Kidney (tissue), 14 donors: ENCODE data around the gene MRPL54. TPM values are rescaled to one million over a fixed set of nuclear protein-coding genes. Genes with fewer than 3 reads are reported as not detected.

ENCODE experiments used
- DNase-seq, 5 donors: peaks; one replicate each; pipeline ENCODE4 v3.0.0-alpha.2; 2013 to 2020
- FAIRE-seq: peaks from 2 replicates; lab custom pipeline; 2012; peaks lifted over from hg19 to GRCh38; lab: Jason Lieb, UNC
- H3K27ac ChIP-seq, 2 donors: one replicate each; pipeline ENCODE4 v1.7.0; 2013; ENCODE audit warnings: low read depth in 2 of 2, low read length in 2 of 2, inconsistent platforms in 1 of 2
- H3K27me3 ChIP-seq: one replicate; pipeline ENCODE4 v1.7.1; 2013; ENCODE audit warnings: low read length, inconsistent platforms; ENCODE audit not compliant: control insufficient read depth, insufficient read depth
- H3K36me3 ChIP-seq, 3 donors: one replicate each; pipeline versions ENCODE4 v1.7.0 to v1.7.1; 2013; ENCODE audit warnings: low read length in 3 of 3, control low read depth in 1 of 3, inconsistent platforms in 1 of 3; ENCODE audit not compliant: insufficient read depth in 3 of 3, control insufficient read depth in 2 of 3
- H3K4me1 ChIP-seq, 3 donors: one replicate each; pipeline versions ENCODE4 v1.7.0 to v1.7.1; 2013; ENCODE audit warnings: low read length in 3 of 3, inconsistent platforms in 1 of 3, low read depth in 1 of 3; ENCODE audit not compliant: control insufficient read depth in 2 of 3, insufficient read depth in 2 of 3
- H3K4me3 ChIP-seq, 3 donors: one replicate each; pipeline versions ENCODE4 v1.7.0 to v1.8.1; 2013; ENCODE audit warnings: low read length in 3 of 3, control low read depth in 1 of 3, inconsistent platforms in 1 of 3
- H3K9ac ChIP-seq, 3 donors: one replicate each; pipeline versions ENCODE4 v1.7.0 to v1.7.1; 2013; ENCODE audit warnings: low read length in 3 of 3, control low read depth in 1 of 3, inconsistent platforms in 1 of 3
- H3K9me3 ChIP-seq, 3 donors: one replicate each; pipeline versions ENCODE4 v1.7.0 to v1.7.1; 2013; ENCODE audit warnings: low read length in 3 of 3, control low read depth in 1 of 3, inconsistent platforms in 1 of 3; ENCODE audit not compliant: control insufficient read depth in 2 of 3, insufficient read depth in 1 of 3
- CTCF ChIP-seq: IDR thresholded peaks from 3 replicates; pipeline ENCODE4 v1.5.1; 2012; ENCODE audit warnings: mild to moderate bottlenecking, moderate library complexity, borderline replicate concordance; ENCODE audit not compliant: insufficient read depth; ENCODE audit errors: extremely low read depth
- intact Hi-C: fragments of 100-400 bp; cut with DNase I; formaldehyde crosslinking; loops from one replicate; pipeline ENCODE4 v1.11.1; 2022
- polyA plus RNA-seq: library from polyadenylated mRNA; stranded (reverse); fragments of 350-450 nt; fragmentation: Illumina TruSeq; extraction: RNeasy Lipid Tissue Mini Kit (QIAGEN cat#74804); gene quantifications from one replicate; pipeline ENCODE4 v1.2.3, GENCODE V29; 2014; ENCODE audit warnings: low read depth, low replicate concordance; ENCODE audit not compliant: insufficient read depth
- total RNA-seq: library from RNA; stranded (reverse); fragmentation: NEBNext Ultra II Directional; extraction: Animal tissue kit (Norgen Biotek cat#: 25700); gene quantifications from one replicate; pipeline ENCODE4 v1.2.1, GENCODE V29; 2021
- donor health status: control.
- donor health status: control.
- donor health status: control.
- donor health status: control.
- donor health status: control.
- donor health status: DM: yes; HTN: yes; CAD: no.
- donor health status: Normal renal cell carcinoma (clear cell type).

MRPL54 gene
- total and polyA plus RNA-seq, 2 donors from 2014 or later: 57.6 to 151 TPM

GRCh38 chr19:3768015-3768747 lies 5.7 kb downstream of the MRPL54 start:
- FAIRE-seq: no peak

GRCh38 chr19:3768748-3769099 lies 6.2 kb downstream of the MRPL54 start:
- H3K4me1 ChIP-seq: no peaks in the 10 kb centered on the region
- H3K4me3 ChIP-seq: no peak overlapping the region
- FAIRE-seq: no peak
- H3K9ac ChIP-seq: no peak overlapping the region
- H3K36me3 ChIP-seq: peaks cover 0 to 9% (median 2%) of the 10 kb centered on the region in 3 donors
- no peaks in the 10 kb centered on the region for H3K9me3 ChIP-seq
- no peak overlapping the region for H3K27ac ChIP-seq
- intact Hi-C loops: no loop called here
- no peak for TF ChIP-seq CTCF
- peak in 1 of 5 donors; percentile 66 for DNase-seq
- no peaks in the 10 kb centered on the region for H3K27me3 ChIP-seq

More at GRCh38 chr19:3768015-3768747, 5.7 kb downstream of the MRPL54 start:
- H3K27ac ChIP-seq: no peak overlapping the region
- H3K9ac ChIP-seq: no peak overlapping the region
- H3K36me3 ChIP-seq: peaks cover 0 to 9% (median 2%) of the 10 kb centered on the region in 3 donors
- H3K9me3 ChIP-seq: no peaks in the 10 kb centered on the region
- no peak overlapping the region for H3K4me3 ChIP-seq
- no peaks in the 10 kb centered on the region for H3K27me3 ChIP-seq
- intact Hi-C loops: no loop called here
- no peak for TF ChIP-seq CTCF
- DNase-seq: peak in 1 of 5 donors; percentile 66
- peaks cover 0 to 2% (median 0%) of the 10 kb centered on the region in 3 donors for H3K4me1 ChIP-seq

- DNase-seq: peak in 1 of 5 donors; percentile 71
- no peaks in the 10 kb centered on the region for H3K4me1 ChIP-seq
- no peak for TF ChIP-seq CTCF
- no peak overlapping the region for H3K4me3 ChIP-seq
- peaks cover 0 to 9% (median 2%) of the 10 kb centered on the region in 3 donors for H3K36me3 ChIP-seq
- H3K9ac ChIP-seq: no peak overlapping the region
- no peaks in the 10 kb centered on the region for H3K9me3 ChIP-seq
- FAIRE-seq: no peak
- no peak overlapping the region for H3K27ac ChIP-seq
- no peaks in the 10 kb centered on the region for H3K27me3 ChIP-seq
- intact Hi-C loops: no loop called here
Measured at GRCh38 chr19:3769494-3769893, 7.0 kb downstream of the MRPL54 start.
